ENCODE results near the gene FREM1. TPM values are rescaled to one million over a fixed set of nuclear protein-coding genes. Genes with fewer than 3 reads are reported as not detected.

FREM1 gene
- total RNA-seq, 2 experiments from 2014 or later, result not detected

DNA sequence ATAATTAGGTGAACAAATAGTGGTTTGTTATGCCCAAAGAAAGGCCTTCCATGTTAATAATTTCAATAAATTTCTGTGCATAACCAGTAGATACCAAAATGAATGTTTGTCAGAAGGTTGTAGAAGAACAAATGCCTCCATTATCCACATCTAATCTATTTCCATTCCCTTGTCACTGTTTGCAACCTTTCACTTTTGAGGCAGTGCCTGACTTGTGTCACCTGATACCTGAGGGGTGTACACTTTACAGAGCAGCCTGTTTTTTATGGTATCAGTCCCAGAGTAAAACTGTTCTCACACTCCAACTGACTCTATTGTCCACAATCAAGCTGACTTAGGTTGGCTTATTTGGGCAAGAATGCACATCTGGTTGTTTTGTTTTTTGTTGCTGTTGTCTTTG is 40.1 kb downstream of the FREM1 start:
- H3K36me3 ChIP-seq (ENCODE audit: insufficient read depth, low read length), result no peaks in the 10 kb centered on the region
- H2AFZ ChIP-seq (ENCODE audit: low read length), result no peak overlapping the region
- ChIA-PET POLR2A (no interaction called here), CTCF (ENCODE audit: unreplicated experiment) (no interaction called here)
- H3K4me1 ChIP-seq (ENCODE audit: insufficient read depth, low read length, poor library complexity, severe bottlenecking), result no peaks in the 10 kb centered on the region
- TF ChIP-seq, protein P1, sequence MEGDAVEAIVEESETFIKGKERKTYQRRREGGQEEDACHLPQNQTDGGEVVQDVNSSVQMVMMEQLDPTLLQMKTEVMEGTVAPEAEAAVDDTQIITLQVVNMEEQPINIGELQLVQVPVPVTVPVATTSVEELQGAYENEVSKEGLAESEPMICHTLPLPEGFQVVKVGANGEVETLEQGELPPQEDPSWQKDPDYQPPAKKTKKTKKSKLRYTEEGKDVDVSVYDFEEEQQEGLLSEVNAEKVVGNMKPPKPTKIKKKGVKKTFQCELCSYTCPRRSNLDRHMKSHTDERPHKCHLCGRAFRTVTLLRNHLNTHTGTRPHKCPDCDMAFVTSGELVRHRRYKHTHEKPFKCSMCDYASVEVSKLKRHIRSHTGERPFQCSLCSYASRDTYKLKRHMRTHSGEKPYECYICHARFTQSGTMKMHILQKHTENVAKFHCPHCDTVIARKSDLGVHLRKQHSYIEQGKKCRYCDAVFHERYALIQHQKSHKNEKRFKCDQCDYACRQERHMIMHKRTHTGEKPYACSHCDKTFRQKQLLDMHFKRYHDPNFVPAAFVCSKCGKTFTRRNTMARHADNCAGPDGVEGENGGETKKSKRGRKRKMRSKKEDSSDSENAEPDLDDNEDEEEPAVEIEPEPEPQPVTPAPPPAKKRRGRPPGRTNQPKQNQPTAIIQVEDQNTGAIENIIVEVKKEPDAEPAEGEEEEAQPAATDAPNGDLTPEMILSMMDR (conservative IDR thresholded peaks at IDR 0.05; ENCODE audit: low read length), result no peak
- TF ChIP-seq EZH2phosphoT487 (IDR thresholded peaks at IDR 0.05; ENCODE audit: borderline replicate concordance, low read depth, low read length), result no peak
- BruUV-seq (replicated peaks), result no TSS peak
- H3K27ac ChIP-seq (ENCODE audit: low read depth, low read length, poor library complexity, severe bottlenecking), result no peak overlapping the region
- H3K79me2 ChIP-seq (ENCODE audit: insufficient read depth, low read depth, low read length), result no peaks in the 10 kb centered on the region
- H3K4me3 ChIP-seq (ENCODE audit: low read depth, low read length, poor library complexity, severe bottlenecking), result no peak overlapping the region
- H4K20me1 ChIP-seq (ENCODE audit: insufficient read depth, low read length), result no peaks in the 10 kb centered on the region
- DNase-seq (ENCODE audit: low spot score), result no peak
- no peaks in the 10 kb centered on the region for H3K9me2 ChIP-seq (ENCODE audit: insufficient read depth, low read length)
- no peak overlapping the region for H3K4me2 ChIP-seq (ENCODE audit: low read length)
- intact Hi-C loops (cut with micrococcal nuclease; ENCODE audit: unreplicated experiment), result no loop called here
- H3K9me3 ChIP-seq (ENCODE audit: low read length), result no peaks in the 10 kb centered on the region

DNA sequence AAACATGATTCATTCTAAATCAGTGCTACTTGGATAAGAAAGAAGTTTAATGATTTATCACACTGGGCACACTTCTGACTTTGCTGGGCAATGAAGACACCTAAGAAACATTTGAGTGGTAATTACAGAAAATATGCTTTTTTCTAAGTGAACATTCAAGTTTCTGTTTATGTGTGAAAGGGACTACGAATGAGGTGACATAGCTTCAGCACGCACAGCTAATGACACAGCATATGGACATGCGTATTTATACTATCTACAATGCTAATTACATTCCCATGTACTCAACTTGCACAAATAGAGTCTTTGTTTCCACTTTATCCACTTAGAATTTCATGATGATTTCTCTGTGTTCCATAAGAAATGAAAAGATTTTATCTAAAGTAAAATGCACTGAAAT is 40.6 kb downstream of the FREM1 start:
- H3K9me2 ChIP-seq (ENCODE audit: insufficient read depth, low read length), result no peaks in the 10 kb centered on the region
- H3K27ac ChIP-seq (ENCODE audit: low read depth, low read length, poor library complexity, severe bottlenecking), result no peak overlapping the region
- H3K4me1 ChIP-seq (ENCODE audit: insufficient read depth, low read length, poor library complexity, severe bottlenecking), result no peaks in the 10 kb centered on the region
- H3K9me3 ChIP-seq (ENCODE audit: low read length), result no peaks in the 10 kb centered on the region
- no peaks in the 10 kb centered on the region for H3K79me2 ChIP-seq (ENCODE audit: insufficient read depth, low read depth, low read length)
- DNase-seq (ENCODE audit: low spot score), result no peak
- CTCF ChIA-PET (ENCODE audit: unreplicated experiment), result no interaction called here
- TF ChIP-seq EZH2phosphoT487 (IDR thresholded peaks at IDR 0.05; ENCODE audit: borderline replicate concordance, low read depth, low read length), result no peak
- TF ChIP-seq, protein P1 (conservative IDR thresholded peaks at IDR 0.05; ENCODE audit: low read length), result no peak
- intact Hi-C loops (cut with micrococcal nuclease; ENCODE audit: unreplicated experiment), result no loop called here
- no peaks in the 10 kb centered on the region for H4K20me1 ChIP-seq (ENCODE audit: insufficient read depth, low read length)
- POLR2A ChIA-PET, result no interaction called here
- no peak overlapping the region for H3K4me2 ChIP-seq (ENCODE audit: low read length)
- no peaks in the 10 kb centered on the region for H3K36me3 ChIP-seq (ENCODE audit: insufficient read depth, low read length)
- BruUV-seq (replicated peaks), result no TSS peak
- H3K4me3 ChIP-seq (ENCODE audit: low read depth, low read length, poor library complexity, severe bottlenecking), result no peak overlapping the region
- no peak overlapping the region for H2AFZ ChIP-seq (ENCODE audit: low read length)

DNA sequence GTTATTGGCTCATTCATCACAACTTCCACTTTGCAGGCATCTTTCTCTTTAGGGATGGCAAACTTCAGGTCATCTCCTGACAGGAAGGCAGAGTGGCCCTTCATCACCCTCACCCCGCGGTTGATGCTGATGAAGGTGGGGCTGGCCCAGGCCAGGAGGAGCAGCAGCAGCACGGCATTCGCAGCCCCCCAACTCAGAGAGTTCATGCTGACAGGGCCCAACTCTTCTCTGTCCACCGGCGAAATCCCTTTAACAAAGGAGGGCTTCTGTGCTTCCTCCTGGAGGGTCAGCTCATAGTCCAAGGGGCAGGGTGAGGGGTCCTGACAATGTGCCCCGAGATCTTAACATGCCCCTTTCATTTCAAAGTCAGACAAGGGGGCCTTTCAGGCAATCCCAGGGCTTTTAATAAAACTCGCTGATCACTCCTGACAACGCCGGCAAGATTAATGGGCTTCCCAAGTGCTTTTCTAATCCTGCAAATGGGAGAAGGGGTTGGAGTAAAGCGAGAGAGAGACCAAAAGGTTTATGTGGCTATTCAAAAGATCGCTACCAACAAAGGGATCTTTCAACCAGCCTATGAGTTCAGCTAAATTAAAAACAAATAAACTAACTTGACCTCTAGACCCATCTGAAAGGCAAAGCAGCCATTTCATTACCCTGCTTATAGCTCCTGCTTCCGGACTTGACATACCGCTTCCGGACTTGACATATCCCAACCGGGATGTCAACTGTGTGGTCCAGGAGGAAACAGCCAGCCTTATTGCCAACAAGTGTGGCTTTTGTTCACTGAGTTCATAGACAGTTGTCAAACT is 41.2 kb downstream of the FREM1 start:
- H3K4me3 ChIP-seq (ENCODE audit: low read depth, low read length, poor library complexity, severe bottlenecking), result no peak overlapping the region
- POLR2A ChIA-PET, result no interaction called here
- H3K9me2 ChIP-seq (ENCODE audit: insufficient read depth, low read length), result no peaks in the 10 kb centered on the region
- no peaks in the 10 kb centered on the region for H3K79me2 ChIP-seq (ENCODE audit: insufficient read depth, low read depth, low read length)
- no peak overlapping the region for H2AFZ ChIP-seq (ENCODE audit: low read length)
- no peak overlapping the region for H3K27ac ChIP-seq (ENCODE audit: low read depth, low read length, poor library complexity, severe bottlenecking)
- H3K4me2 ChIP-seq (ENCODE audit: low read length), result no peak overlapping the region
- DNase-seq (ENCODE audit: low spot score), result no peak
- H3K9me3 ChIP-seq (ENCODE audit: low read length), result no peaks in the 10 kb centered on the region
- no TSS peak for BruUV-seq (replicated peaks)
- intact Hi-C loops (cut with micrococcal nuclease; ENCODE audit: unreplicated experiment), result no loop called here
- no peaks in the 10 kb centered on the region for H3K36me3 ChIP-seq (ENCODE audit: insufficient read depth, low read length)
- CTCF ChIA-PET (ENCODE audit: unreplicated experiment), result no interaction called here
- TF ChIP-seq EZH2phosphoT487 (IDR thresholded peaks at IDR 0.05; ENCODE audit: borderline replicate concordance, low read depth, low read length), result no peak
- TF ChIP-seq, protein P1 (conservative IDR thresholded peaks at IDR 0.05; ENCODE audit: low read length), result no peak
- no peaks in the 10 kb centered on the region for H4K20me1 ChIP-seq (ENCODE audit: insufficient read depth, low read length)
- H3K4me1 ChIP-seq (ENCODE audit: insufficient read depth, low read length, poor library complexity, severe bottlenecking), result no peaks in the 10 kb centered on the region

Measured in OCI-LY7 (cell line).